SK-N-MC (cell line): Measurements from ENCODE around the gene EPB41.

Experiments
- DNase-seq: peaks from one replicate; pipeline ENCODE4 v3.0.0-alpha.2; 2011; ENCODE audit warnings: low read depth, low spot score
- H3K27ac ChIP-seq: fragments of 200-600 bp; sonication (generic); 2 replicates; pipeline ENCODE4 v1.5.1; 2016; ENCODE audit warnings: mixed run types
- H3K36me3 ChIP-seq: fragments of 200-600 bp; sonication (generic); 2 replicates; pipeline ENCODE4 v1.6.1; 2017; ENCODE audit warnings: antibody characterized with exemption, low read length, mixed read lengths; ENCODE audit not compliant: insufficient read depth
- H3K4me3 ChIP-seq: fragments of 200-600 bp; sonication (generic); 2 replicates; pipeline ENCODE4 v1.5.1; 2016
- H3K9ac ChIP-seq: fragments of 200-600 bp; sonication (generic); 2 replicates; pipeline ENCODE4 v1.8.0; 2017; ENCODE audit warnings: mixed run types, mixed read lengths; ENCODE audit not compliant: insufficient read length
- H3K9me3 ChIP-seq: fragments of 200-600 bp; sonication (generic); 2 replicates; pipeline ENCODE4 v1.6.1; 2017; ENCODE audit warnings: low read depth, mild to moderate bottlenecking, antibody characterized with exemption, low read length, moderate library complexity, mixed read lengths
- EZH2 ChIP-seq: fragments of 200-600 bp; sonication (generic); IDR thresholded peaks from one replicate; pipeline ENCODE4 v1.6.1; 2017; ENCODE audit warnings: antibody characterized with exemption
- FOXP2 ChIP-seq: optimal IDR thresholded peaks from 2 replicates; pipeline ENCODE3; 2011; ENCODE audit warnings: mild to moderate bottlenecking, moderate library complexity; ENCODE audit not compliant: insufficient read depth; ENCODE audit errors: extremely low read length, control extremely low read depth
- POLR2AphosphoS5 ChIP-seq: IDR thresholded peaks from 2 replicates; pipeline ENCODE4 v1.6.1; 2012; ENCODE audit warnings: mild to moderate bottlenecking, low read depth, low read length, borderline replicate concordance

Gene EPB41

DNA sequence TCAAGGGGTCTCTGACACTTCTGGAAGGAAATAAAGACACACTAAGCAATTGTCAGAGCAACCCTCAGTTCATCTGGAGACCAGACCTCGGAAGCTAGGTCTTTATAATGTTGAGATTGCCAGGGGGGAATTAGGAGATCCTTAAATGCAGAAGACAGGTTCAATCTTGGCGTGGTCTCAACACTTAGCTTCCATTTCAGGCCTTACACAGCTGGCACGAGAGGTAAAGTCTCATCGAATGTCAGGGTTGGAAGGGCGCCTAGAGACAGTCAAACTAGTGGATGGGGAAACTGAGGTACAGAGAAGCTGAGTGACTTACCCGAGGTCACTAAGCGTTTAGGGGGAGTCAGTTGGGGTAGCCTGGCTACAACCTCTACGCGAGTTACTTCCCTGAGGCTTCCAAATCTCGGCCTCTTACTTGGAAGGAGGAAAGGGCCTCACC lies 562 bp upstream of the EPB41 start:
- H3K27ac ChIP-seq = peak overlapping the region; percentile 79
- H3K36me3 ChIP-seq = no peaks in the 10 kb centered on the region
- peak overlapping the region; percentile 87 for H3K4me3 ChIP-seq
- peak overlapping the region; percentile 66 for H3K9ac ChIP-seq
- TF ChIP-seq FOXP2 (no peak), POLR2AphosphoS5 (no peak), EZH2 (no peak)
- no peaks in the 10 kb centered on the region for H3K9me3 ChIP-seq
- DNase-seq = no peak

DNA sequence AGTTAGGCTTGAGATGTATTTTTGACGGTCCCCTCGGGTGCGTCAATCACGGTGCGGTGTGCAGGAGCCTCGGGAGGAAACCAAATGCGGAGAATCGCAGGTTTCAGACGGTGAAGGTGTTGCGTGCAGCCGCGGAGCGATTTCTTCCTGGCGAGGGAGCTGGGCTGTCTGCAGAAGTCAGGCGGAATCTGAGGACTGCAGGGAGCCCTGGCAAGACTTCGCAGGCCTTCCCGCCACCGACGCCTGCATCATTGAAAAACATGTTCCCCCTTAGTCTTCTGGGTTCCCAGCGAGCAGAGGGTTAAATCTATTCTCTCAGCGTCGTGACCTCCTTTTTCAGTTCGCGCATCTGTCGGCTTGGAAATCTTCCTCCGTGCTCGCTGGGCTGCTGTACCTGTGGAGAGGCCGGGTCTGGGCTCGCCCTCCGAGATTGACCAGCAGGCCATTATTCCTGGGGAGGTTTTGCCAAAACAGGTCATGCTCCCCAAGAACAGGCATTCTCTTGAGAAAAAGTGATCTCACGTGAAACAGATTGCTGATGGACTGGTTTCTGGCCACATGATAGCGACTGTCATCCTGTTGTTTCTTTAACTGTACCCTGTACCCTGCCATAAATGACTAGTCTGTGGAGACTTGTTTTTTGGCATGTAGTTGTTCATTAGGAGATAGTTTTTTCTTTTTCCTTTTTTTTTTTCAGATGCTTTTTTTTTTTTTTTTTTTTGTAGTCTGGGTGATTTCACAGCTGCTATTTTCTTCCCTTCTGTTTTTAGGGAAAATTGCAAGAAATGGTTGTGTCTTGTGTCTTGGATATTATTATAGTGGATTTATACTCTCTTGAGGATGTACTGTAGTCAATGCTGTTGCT lies 894 bp downstream of the EPB41 start:
- no peaks in the 10 kb centered on the region for H3K36me3 ChIP-seq
- H3K9me3 ChIP-seq = no peaks in the 10 kb centered on the region
- peak overlapping the region; percentile 87 for H3K4me3 ChIP-seq
- DNase-seq = no peak
- peak overlapping the region; percentile 85 for H3K9ac ChIP-seq
- TF ChIP-seq EZH2 (no peak), POLR2AphosphoS5 (no peak), FOXP2 (no peak)
- peak overlapping the region; percentile 72; the same call in 1 of the 2 replicates for H3K27ac ChIP-seq

DNA sequence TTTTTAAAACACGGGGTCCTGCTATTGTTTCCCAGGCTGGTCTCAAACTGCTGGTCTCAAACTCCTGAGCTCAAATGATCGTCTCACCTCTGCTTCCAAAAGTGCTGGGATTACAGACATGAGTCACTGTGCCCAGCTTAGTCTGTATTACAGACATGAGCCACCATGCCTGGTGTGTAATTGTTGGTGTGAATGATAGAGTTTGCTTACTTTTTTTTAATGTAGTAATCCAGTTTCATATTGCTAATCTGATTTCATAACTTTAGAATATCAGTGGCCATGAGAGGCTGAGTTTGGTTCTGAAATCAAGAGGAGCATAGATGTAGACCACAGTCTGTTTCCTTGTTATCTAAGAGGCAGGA lies 3.4 kb downstream of the EPB41 start:
- no peak for TF ChIP-seq POLR2AphosphoS5
- no peak for TF ChIP-seq EZH2
- no peak for TF ChIP-seq FOXP2
- no peak for DNase-seq
- H3K9ac ChIP-seq = no peak overlapping the region
- H3K27ac ChIP-seq = no peak overlapping the region
- H3K9me3 ChIP-seq = no peaks in the 10 kb centered on the region
- H3K4me3 ChIP-seq = no peak overlapping the region
- H3K36me3 ChIP-seq = no peaks in the 10 kb centered on the region

DNA sequence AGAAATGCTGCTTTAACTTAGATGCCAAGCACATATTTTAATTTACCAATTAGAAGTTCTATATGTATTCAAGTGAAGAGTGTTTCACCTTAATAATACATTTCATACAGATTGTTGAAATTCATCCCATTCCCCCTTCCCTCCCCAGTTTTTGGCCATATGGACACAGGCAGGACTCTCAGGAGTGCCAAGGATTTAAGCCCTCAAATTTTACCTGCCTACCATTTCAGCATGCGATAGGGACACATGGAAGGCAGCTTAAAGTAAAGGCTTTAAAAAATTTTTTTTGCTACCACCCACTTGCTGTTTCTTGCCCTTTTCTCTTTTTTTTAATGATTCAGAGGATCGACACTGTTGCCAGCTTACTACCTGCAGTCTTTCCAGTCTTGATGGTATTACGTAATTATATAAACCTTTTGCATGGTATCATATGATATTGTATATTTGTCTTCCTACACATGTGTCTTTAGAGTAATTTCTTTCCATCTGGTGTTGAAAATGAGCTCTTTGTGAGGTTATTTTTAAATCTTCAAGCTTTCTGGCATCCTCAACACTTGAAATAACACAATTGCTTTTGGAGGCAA lies 7.0 kb downstream of the EPB41 start:
- H3K4me3 ChIP-seq = no peak overlapping the region
- peak overlapping the region; percentile 43 for H3K9ac ChIP-seq
- no peak for DNase-seq
- peak overlapping the region; percentile 68 for H3K27ac ChIP-seq
- H3K9me3 ChIP-seq = no peaks in the 10 kb centered on the region
- TF ChIP-seq POLR2AphosphoS5 (no peak), FOXP2 (no peak), EZH2 (no peak)
- no peaks in the 10 kb centered on the region for H3K36me3 ChIP-seq

DNA sequence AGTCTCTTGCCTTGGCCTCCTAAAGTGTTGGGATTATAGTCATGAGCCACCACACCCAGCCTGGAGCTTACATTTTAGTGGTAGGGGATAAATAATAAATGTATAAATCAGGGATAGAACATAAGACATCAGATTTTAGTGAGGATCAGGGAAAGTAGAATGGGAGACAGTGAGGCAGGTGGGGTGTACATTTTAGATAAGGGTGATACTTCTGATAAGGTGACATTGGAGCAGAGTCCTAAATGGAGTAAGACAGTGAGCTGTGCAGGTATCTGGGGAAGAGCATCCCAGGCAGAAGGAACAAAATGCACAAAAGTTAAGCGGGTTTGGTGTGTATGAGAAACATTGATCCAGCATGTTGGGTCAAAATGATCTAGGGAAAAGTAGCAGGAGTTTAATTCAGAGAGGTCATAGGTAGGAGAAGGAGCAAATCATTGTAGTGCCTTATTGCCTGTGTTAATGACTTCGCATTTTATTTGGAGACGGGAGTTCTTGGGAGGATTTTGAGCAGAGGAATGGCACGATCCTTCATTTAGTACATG lies 11.1 kb downstream of the EPB41 start:
- Histone ChIP-seq H3K9me3 (no peaks in the 10 kb centered on the region), H3K36me3 (no peaks in the 10 kb centered on the region), H3K9ac (no peak overlapping the region), H3K27ac (peak overlapping the region; percentile 99), H3K4me3 (no peak overlapping the region)
- no peak for DNase-seq
- TF ChIP-seq FOXP2 (no peak), EZH2 (no peak), POLR2AphosphoS5 (no peak)

DNA sequence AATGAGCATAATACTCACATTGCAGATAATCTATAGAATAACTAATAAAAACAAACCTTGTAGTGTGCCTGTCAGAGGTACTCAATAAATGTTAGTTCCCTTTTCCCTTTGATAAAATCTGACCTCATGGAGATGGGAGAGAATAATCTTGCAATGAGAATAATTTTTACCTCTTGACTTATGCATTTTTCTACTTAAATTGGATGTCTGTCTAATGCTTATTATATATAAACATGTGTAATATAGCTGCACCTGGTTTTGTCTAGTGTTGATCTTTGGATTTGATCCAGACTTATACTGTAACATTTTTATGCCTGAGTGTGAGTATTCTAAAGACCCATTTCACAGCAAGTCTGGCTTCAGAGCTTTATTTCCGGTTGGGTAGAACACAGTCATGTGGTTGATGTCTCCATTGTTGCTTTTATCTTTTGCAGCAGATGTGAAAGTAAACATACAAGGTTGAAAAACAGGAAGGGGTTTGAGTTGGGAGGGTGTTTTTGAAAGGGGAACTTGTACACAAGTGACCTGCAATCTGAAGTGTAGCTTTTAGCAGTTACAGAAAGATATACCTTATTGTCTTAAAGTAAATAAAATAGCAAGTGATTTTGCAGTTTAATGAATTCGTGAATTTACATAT lies 12.4 kb downstream of the EPB41 start:
- peak overlapping the region; percentile 99 for H3K27ac ChIP-seq
- H3K4me3 ChIP-seq = peak overlapping the region; percentile 78
- DNase-seq = no peak
- TF ChIP-seq POLR2AphosphoS5 (no peak), EZH2 (no peak), FOXP2 (no peak)
- peak overlapping the region; percentile 93 for H3K9ac ChIP-seq
- H3K36me3 ChIP-seq = 0 out of 2 replicates have a peak, but pooled peaks cover 1% of the 10 kb centered on the region
- H3K9me3 ChIP-seq = no peaks in the 10 kb centered on the region

DNA sequence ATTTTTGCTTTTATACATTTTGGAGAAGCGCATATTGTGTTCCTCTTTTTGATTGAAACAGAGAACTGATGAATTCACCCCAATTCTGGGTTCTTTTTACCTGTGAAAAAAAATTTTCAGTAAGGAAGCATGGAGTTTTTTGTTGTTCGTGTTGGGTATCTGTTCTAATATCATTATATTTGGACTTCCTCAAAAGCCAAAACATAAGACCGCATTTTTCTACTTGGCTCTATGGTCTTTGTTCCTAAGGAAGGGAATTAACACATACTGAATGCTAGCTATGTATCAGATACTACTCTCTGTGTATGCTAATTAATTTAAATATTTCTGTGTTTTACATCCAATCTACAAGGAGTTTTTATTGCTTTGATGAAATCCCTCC lies 12.9 kb downstream of the EPB41 start:
- Histone ChIP-seq H3K4me3 (peak overlapping the region; percentile 78), H3K27ac (peak overlapping the region; percentile 99), H3K9me3 (no peaks in the 10 kb centered on the region), H3K36me3 (0 out of 2 replicates have a peak, but pooled peaks cover 3% of the 10 kb centered on the region), H3K9ac (peak overlapping the region; percentile 93)
- TF ChIP-seq FOXP2 (no peak), POLR2AphosphoS5 (no peak), EZH2 (no peak)
- DNase-seq = no peak

DNA sequence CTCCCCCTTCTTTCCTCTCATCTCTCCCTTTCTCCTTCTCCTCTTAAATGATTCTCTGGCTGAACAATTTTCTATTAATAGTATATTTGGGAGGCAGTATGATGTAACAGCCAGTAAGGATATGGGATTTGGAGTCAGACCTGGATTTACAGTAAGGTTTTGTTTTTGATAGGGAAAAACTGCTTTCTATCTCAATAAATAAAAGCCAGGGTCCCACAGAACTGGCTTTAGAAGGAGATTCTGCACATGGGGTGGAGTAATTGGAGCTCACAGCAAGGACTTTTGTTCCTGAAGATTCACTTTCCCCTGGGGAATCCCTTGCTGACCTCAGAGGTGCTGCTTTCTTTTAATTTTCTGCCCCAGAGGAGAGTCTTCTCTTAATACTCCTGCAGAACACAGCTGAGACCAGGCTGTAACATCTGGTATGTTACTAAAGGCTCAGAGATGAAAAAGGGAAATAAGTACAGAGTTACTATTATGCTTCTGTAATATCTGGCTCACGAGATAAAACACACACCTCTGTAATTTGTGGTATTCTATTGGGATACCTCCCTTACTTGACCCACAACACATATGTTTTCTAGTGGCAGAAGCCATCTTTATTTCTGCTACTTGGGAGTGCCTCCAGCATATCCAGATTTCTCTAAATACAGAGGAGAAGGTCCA lies 13.4 kb downstream of the EPB41 start:
- Histone ChIP-seq H3K36me3 (peaks cover 6% of the 10 kb centered on the region; the same call in 1 of the 2 replicates), H3K27ac (peak overlapping the region; percentile 99), H3K9me3 (no peaks in the 10 kb centered on the region), H3K4me3 (peak overlapping the region; percentile 78), H3K9ac (peak overlapping the region; percentile 93)
- TF ChIP-seq FOXP2 (no peak), POLR2AphosphoS5 (no peak), EZH2 (no peak)
- DNase-seq = no peak
